Measurements from ENCODE around the gene HOXB2.

Gene HOXB2

DNA sequence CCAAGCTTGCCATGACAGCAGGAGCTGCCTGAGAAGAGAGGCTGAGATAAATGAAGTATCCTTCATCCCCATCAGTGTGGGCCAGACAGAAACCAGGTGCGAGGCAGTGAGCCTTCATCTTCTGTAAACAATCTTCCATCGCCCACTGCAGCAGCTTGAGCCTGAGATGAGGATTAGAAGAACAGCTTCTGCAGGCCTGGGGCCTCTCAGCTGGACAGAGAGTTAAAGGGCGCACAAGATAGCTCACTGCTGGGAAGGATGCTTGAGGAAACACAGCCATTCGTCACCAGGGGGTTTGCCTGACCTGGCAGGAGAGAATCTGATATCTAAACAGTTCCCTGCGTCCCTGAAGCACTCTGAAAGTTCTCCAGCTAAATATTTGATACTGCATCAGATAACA lies 41.2 kb downstream of the HOXB2 start:
- Histone ChIP-seq H4K91ac (ENCODE audit: low read depth, low read length, poor library complexity) (no peak overlapping the region), H4K8ac (ENCODE audit: low read depth, low read length) (no peak overlapping the region), H2BK15ac (ENCODE audit: low read length) (no peak overlapping the region), H2AK5ac (ENCODE audit: low read depth, low read length) (no peak overlapping the region), H3K4me1 (ENCODE audit: control insufficient read depth in 2 of 2, insufficient read depth in 1 of 2, low read depth in 1 of 2, low read length in 2 of 2) (no peaks in the 10 kb centered on the region), H3K27me3 (ENCODE audit: control insufficient read depth in 3 of 3, insufficient read depth in 3 of 3, low read depth in 1 of 3, low read length in 3 of 3) (peaks cover 0 to 41% (median 2%) of the 10 kb centered on the region in 3 experiments), H3K4ac (ENCODE audit: low read length) (no peak overlapping the region), H3K27ac (replicated peaks; ENCODE audit: low read length) (no peak overlapping the region), H3K4me3 (ENCODE audit: low read length in 2 of 2) (no peak overlapping the region), H3K14ac (ENCODE audit: low read length) (no peak overlapping the region), H3K9me3 (replicated peaks in 1 of 2; ENCODE audit: control insufficient read depth in 2 of 2, insufficient read depth in 1 of 2, low read depth in 1 of 2, low read length in 2 of 2) (no peaks in the 10 kb centered on the region), H2BK12ac (ENCODE audit: low read length) (no peak overlapping the region), H3K9ac (ENCODE audit: low read depth, low read length, poor library complexity) (no peak overlapping the region), H3K4me2 (ENCODE audit: insufficient read depth, low read length, poor library complexity, severe bottlenecking) (no peak overlapping the region), H2AFZ (ENCODE audit: low read length) (no peak overlapping the region), H3K36me3 (replicated peaks in 1 of 2; ENCODE audit: control insufficient read depth in 2 of 2, insufficient read depth in 2 of 2, low read length in 2 of 2) (no peaks in the 10 kb centered on the region), H3K23ac (ENCODE audit: low read depth, low read length, poor library complexity) (no peak overlapping the region), H3K18ac (ENCODE audit: low read length) (no peak overlapping the region), H2BK5ac (ENCODE audit: low read length) (no peak overlapping the region), H3K79me1 (ENCODE audit: low read depth, low read length) (no peaks in the 10 kb centered on the region), H2BK120ac (ENCODE audit: low read depth, low read length) (no peak overlapping the region)
- no peak for DNase-seq (ENCODE audit: low spot score)
- WGBS, 2 donors (ENCODE audit: extremely low coverage in 2 of 2, insufficient read length in 2 of 2, insufficient replicate concordance in 1 of 2), result no CpG with 5 or more reads among the region's 5 CpGs

DNA sequence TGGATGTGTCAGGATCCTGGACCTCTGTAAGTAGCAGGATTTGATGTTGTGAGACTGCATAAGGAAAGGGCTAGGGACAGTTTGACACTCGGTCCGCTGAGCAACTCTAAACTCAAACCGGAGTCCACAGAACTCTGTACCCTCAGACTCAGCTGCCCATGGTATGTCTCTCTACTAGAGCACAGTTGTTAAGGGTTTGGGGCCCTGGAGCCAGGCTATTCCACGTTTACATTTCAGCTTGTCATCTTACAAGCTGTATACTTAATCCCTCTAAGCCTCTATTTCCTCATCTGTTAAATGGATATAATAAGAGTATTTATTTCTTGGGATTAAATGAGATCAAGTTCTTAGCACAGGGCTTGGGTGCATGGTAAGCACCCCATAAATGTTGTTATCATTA lies 42.0 kb downstream of the HOXB2 start:
- Histone ChIP-seq H3K23ac (ENCODE audit: low read depth, low read length, poor library complexity) (no peak overlapping the region), H3K4ac (ENCODE audit: low read length) (no peak overlapping the region), H3K27ac (replicated peaks; ENCODE audit: low read length) (no peak overlapping the region), H3K79me1 (ENCODE audit: low read depth, low read length) (no peaks in the 10 kb centered on the region), H3K4me3 (ENCODE audit: low read length in 2 of 2) (no peak overlapping the region), H3K4me1 (ENCODE audit: control insufficient read depth in 2 of 2, insufficient read depth in 1 of 2, low read depth in 1 of 2, low read length in 2 of 2) (no peaks in the 10 kb centered on the region), H2BK5ac (ENCODE audit: low read length) (no peak overlapping the region), H2AK5ac (ENCODE audit: low read depth, low read length) (no peak overlapping the region), H4K91ac (ENCODE audit: low read depth, low read length, poor library complexity) (no peak overlapping the region), H2BK12ac (ENCODE audit: low read length) (no peak overlapping the region), H4K8ac (ENCODE audit: low read depth, low read length) (no peak overlapping the region), H2BK120ac (ENCODE audit: low read depth, low read length) (no peak overlapping the region), H2AFZ (ENCODE audit: low read length) (no peak overlapping the region), H3K14ac (ENCODE audit: low read length) (no peak overlapping the region), H3K18ac (ENCODE audit: low read length) (no peak overlapping the region), H3K9me3 (replicated peaks in 1 of 2; ENCODE audit: control insufficient read depth in 2 of 2, insufficient read depth in 1 of 2, low read depth in 1 of 2, low read length in 2 of 2) (no peaks in the 10 kb centered on the region), H3K9ac (ENCODE audit: low read depth, low read length, poor library complexity) (no peak overlapping the region), H3K27me3 (ENCODE audit: control insufficient read depth in 3 of 3, insufficient read depth in 3 of 3, low read depth in 1 of 3, low read length in 3 of 3) (peaks cover 0 to 50% (median 2%) of the 10 kb centered on the region in 3 experiments), H3K36me3 (replicated peaks in 1 of 2; ENCODE audit: control insufficient read depth in 2 of 2, insufficient read depth in 2 of 2, low read length in 2 of 2) (no peaks in the 10 kb centered on the region), H2BK15ac (ENCODE audit: low read length) (no peak overlapping the region), H3K4me2 (ENCODE audit: insufficient read depth, low read length, poor library complexity, severe bottlenecking) (no peak overlapping the region)
- no peak for DNase-seq (ENCODE audit: low spot score)
- WGBS, 2 donors (ENCODE audit: extremely low coverage in 2 of 2, insufficient read length in 2 of 2, insufficient replicate concordance in 1 of 2), result no CpG with 5 or more reads among the region's 4 CpGs

DNA sequence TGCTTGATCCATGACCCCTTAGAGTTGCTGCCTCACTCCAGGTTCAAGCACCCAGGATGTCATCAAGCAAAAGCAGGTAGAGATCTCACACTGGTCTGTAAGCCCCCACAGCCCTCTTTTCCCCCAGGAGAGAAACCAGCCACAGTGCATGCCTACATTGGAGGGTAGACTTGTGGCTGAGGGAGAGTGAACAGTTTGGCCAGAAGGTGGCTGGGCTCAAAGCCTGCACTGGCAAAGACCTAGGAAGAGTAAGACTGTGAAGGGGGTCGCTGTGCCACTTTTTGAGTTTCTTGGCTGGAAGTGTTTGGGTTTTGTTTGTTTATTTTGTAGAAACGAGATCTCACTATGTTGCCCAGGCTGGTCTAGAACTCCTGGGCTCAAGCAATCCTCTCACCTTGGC lies 42.6 kb downstream of the HOXB2 start:
- H3K9ac ChIP-seq (ENCODE audit: low read depth, low read length, poor library complexity), result no peak overlapping the region
- no peak overlapping the region for H4K91ac ChIP-seq (ENCODE audit: low read depth, low read length, poor library complexity)
- WGBS, 2 donors (ENCODE audit: extremely low coverage in 2 of 2, insufficient read length in 2 of 2, insufficient replicate concordance in 1 of 2), result no CpG with 5 or more reads among the region's 2 CpGs

DNA sequence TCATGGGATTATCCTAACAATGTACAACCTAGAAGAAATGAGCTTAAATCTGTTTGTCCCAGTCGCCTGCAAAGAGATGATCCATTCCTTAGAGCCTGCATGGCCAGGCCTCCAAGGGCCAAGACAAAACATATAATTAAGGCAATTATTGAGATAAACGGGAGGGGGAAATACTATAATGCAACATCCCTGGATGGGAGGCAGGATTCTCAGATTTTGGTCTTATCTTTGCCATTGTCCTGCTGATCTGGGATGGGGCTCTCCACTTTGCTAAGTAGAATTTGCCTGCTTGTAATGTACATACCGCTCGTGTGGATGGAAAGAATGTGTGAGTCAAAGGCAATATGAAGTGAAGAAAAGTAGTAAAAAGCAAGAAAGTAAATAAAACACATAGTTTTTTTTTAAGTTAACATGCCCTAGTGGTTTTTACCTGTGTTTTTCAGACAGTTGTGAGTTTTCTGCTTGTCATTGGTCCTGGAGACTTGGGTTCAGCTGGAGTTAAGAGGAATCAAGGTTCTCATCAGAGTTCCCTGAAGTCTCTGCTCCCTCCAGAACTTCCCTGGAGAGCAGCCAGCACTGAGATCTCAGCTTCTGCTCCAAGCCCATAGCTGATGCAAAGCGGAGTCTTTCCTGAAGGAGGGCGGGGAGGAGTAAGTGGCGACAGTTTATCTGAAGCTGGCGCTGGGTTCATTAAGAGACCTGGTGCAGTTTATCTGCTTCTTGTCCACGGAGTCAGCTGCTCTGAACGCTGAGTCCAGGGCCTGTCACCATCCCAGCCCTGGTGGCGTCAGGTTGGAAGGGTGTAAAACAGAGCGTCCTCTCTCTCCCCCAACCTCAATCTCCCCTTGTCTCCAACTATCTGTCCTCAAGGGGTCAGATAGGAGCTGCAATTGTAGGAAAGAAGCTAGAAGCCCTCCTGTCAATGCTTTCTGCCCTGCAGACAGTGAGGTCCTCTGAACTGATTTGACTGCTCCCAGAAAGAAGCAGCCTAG lies 44.2 kb downstream of the HOXB2 start:
- no peak overlapping the region for H2BK5ac ChIP-seq (ENCODE audit: low read length)
- WGBS, 2 donors (ENCODE audit: extremely low coverage in 2 of 2, insufficient read length in 2 of 2, insufficient replicate concordance in 1 of 2), result no CpG with 5 or more reads among the region's 12 CpGs
- no peak overlapping the region for H3K18ac ChIP-seq (ENCODE audit: low read length)
- H2BK120ac ChIP-seq (ENCODE audit: low read depth, low read length), result no peak overlapping the region
- H3K23ac ChIP-seq (ENCODE audit: low read depth, low read length, poor library complexity), result no peak overlapping the region
- H3K9ac ChIP-seq (ENCODE audit: low read depth, low read length, poor library complexity), result no peak overlapping the region
- no peak overlapping the region for H3K14ac ChIP-seq (ENCODE audit: low read length)
- peaks cover 0 to 53% (median 2%) of the 10 kb centered on the region in 3 experiments for H3K27me3 ChIP-seq (ENCODE audit: control insufficient read depth in 3 of 3, insufficient read depth in 3 of 3, low read depth in 1 of 3, low read length in 3 of 3)
- no peaks in the 10 kb centered on the region for H3K79me1 ChIP-seq (ENCODE audit: low read depth, low read length)
- no peak overlapping the region for H3K27ac ChIP-seq (replicated peaks; ENCODE audit: low read length)
- no peak overlapping the region for H4K8ac ChIP-seq (ENCODE audit: low read depth, low read length)
- H3K4me2 ChIP-seq (ENCODE audit: insufficient read depth, low read length, poor library complexity, severe bottlenecking), result no peak overlapping the region
- no peaks in the 10 kb centered on the region for H3K9me3 ChIP-seq (replicated peaks in 1 of 2; ENCODE audit: control insufficient read depth in 2 of 2, insufficient read depth in 1 of 2, low read depth in 1 of 2, low read length in 2 of 2)
- no peak overlapping the region for H2BK15ac ChIP-seq (ENCODE audit: low read length)
- no peaks in the 10 kb centered on the region for H3K4me1 ChIP-seq (ENCODE audit: control insufficient read depth in 2 of 2, insufficient read depth in 1 of 2, low read depth in 1 of 2, low read length in 2 of 2)
- no peak overlapping the region for H4K91ac ChIP-seq (ENCODE audit: low read depth, low read length, poor library complexity)
- DNase-seq (ENCODE audit: low spot score), result no peak
- no peak overlapping the region for H2AFZ ChIP-seq (ENCODE audit: low read length)
- no peak overlapping the region for H2BK12ac ChIP-seq (ENCODE audit: low read length)
- H2AK5ac ChIP-seq (ENCODE audit: low read depth, low read length), result no peak overlapping the region
- H3K4me3 ChIP-seq (ENCODE audit: low read length in 2 of 2), result no peak overlapping the region
- H3K36me3 ChIP-seq (replicated peaks in 1 of 2; ENCODE audit: control insufficient read depth in 2 of 2, insufficient read depth in 2 of 2, low read length in 2 of 2), result no peaks in the 10 kb centered on the region
- no peak overlapping the region for H3K4ac ChIP-seq (ENCODE audit: low read length)

More for the DNA sequence above, 42.6 kb downstream of the HOXB2 start:
- Histone ChIP-seq H3K36me3 (replicated peaks in 1 of 2; ENCODE audit: control insufficient read depth in 2 of 2, insufficient read depth in 2 of 2, low read length in 2 of 2) (no peaks in the 10 kb centered on the region), H3K18ac (ENCODE audit: low read length) (no peak overlapping the region), H3K4me3 (ENCODE audit: low read length in 2 of 2) (no peak overlapping the region), H3K4me1 (ENCODE audit: control insufficient read depth in 2 of 2, insufficient read depth in 1 of 2, low read depth in 1 of 2, low read length in 2 of 2) (no peaks in the 10 kb centered on the region), H2AFZ (ENCODE audit: low read length) (no peak overlapping the region), H3K79me1 (ENCODE audit: low read depth, low read length) (no peaks in the 10 kb centered on the region), H3K14ac (ENCODE audit: low read length) (no peak overlapping the region), H3K9me3 (replicated peaks in 1 of 2; ENCODE audit: control insufficient read depth in 2 of 2, insufficient read depth in 1 of 2, low read depth in 1 of 2, low read length in 2 of 2) (no peaks in the 10 kb centered on the region), H3K4ac (ENCODE audit: low read length) (no peak overlapping the region), H3K27me3 (ENCODE audit: control insufficient read depth in 3 of 3, insufficient read depth in 3 of 3, low read depth in 1 of 3, low read length in 3 of 3) (peaks cover 0 to 50% (median 2%) of the 10 kb centered on the region in 3 experiments), H2AK5ac (ENCODE audit: low read depth, low read length) (no peak overlapping the region), H2BK12ac (ENCODE audit: low read length) (no peak overlapping the region), H4K8ac (ENCODE audit: low read depth, low read length) (no peak overlapping the region), H3K4me2 (ENCODE audit: insufficient read depth, low read length, poor library complexity, severe bottlenecking) (no peak overlapping the region), H3K23ac (ENCODE audit: low read depth, low read length, poor library complexity) (no peak overlapping the region), H2BK5ac (ENCODE audit: low read length) (no peak overlapping the region), H3K27ac (replicated peaks; ENCODE audit: low read length) (no peak overlapping the region), H2BK120ac (ENCODE audit: low read depth, low read length) (no peak overlapping the region), H2BK15ac (ENCODE audit: low read length) (no peak overlapping the region)
- no peak for DNase-seq (ENCODE audit: low spot score)

All from neuronal stem cell (in vitro differentiated cells).